Neutrophil (primary cell): ENCODE results near the gene KLHL2.

Source experiments
- H3K27ac ChIP-seq: fragments of 200-600 bp; sonication (generic); 2 replicates; pipeline ENCODE4 v1.5.1; 2016; ENCODE audit warnings: mild to moderate bottlenecking, moderate library complexity
- H3K27me3 ChIP-seq: fragments of 200-600 bp; sonication (generic); 2 replicates; pipeline ENCODE4 v1.6.0; 2016; ENCODE audit warnings: mild to moderate bottlenecking
- H3K36me3 ChIP-seq: fragments of 200-600 bp; sonication (generic); 2 replicates; pipeline ENCODE4 v1.5.1; 2017
- H3K4me1 ChIP-seq, 2 experiments: fragments of 200-600 bp in 1 of 2; sonication (generic) in 1 of 2; 1 replicate in 1 of 2; 2 replicates in 1 of 2; pipeline versions ENCODE4 v1.5.1 to v1.6.1; 2013 to 2016; ENCODE audit warnings: low read depth in 1 of 2, low read length in 1 of 2, mild to moderate bottlenecking in 1 of 2, moderate library complexity in 1 of 2; ENCODE audit not compliant: control insufficient read depth in 1 of 2, insufficient read depth in 1 of 2
- H3K4me3 ChIP-seq, 2 experiments: fragments of 200-600 bp in 1 of 2; sonication (generic) in 1 of 2; 1 replicate in 1 of 2; 2 replicates in 1 of 2; pipeline ENCODE4 v1.5.1; 2013 to 2016; ENCODE audit warnings: low read depth in 1 of 2, low read length in 1 of 2, mild to moderate bottlenecking in 1 of 2, moderate library complexity in 1 of 2
- H3K9me3 ChIP-seq: fragments of 200-600 bp; sonication (generic); 2 replicates; pipeline ENCODE4 v1.5.1; 2016
- CTCF ChIP-seq: fragments of 200-600 bp; sonication (generic); IDR thresholded peaks from 2 replicates; pipeline ENCODE4 v1.5.1; 2016; ENCODE audit warnings: antibody characterized with exemption

KLHL2 gene

DNA sequence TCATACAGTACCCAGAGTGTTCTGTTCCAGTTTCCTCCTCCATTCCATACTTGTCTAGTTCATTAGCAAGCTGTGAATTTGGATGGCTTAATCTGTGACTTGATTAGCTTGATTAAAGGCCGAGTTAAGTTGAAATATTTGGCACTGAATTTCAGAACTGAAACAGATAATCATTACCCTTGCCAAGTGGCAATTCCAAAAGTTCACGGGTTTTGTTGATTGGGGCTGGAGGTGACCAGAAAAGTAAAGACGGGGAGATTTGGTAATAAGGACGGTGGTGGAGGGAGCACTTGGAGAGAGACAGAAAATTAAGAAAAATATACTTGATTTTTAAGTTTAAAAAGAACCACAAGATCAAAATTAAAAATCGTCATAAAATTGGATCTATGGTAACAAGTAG, 21.9 kb upstream of the KLHL2 start:
- no peak for TF ChIP-seq CTCF
- Histone ChIP-seq H3K27ac (no peak overlapping the region), H3K27me3 (no peaks in the 10 kb centered on the region), H3K36me3 (no peaks in the 10 kb centered on the region), H3K9me3 (no peaks in the 10 kb centered on the region), H3K4me1 (no peaks in the 10 kb centered on the region), H3K4me3 (no peak overlapping the region)

GRCh38 chr4:165190591-165191347, 16.6 kb upstream of the KLHL2 start:
- Histone ChIP-seq H3K36me3 (no peaks in the 10 kb centered on the region), H3K4me3 (no peak overlapping the region), H3K9me3 (no peaks in the 10 kb centered on the region), H3K27ac (no peak overlapping the region), H3K27me3 (no peaks in the 10 kb centered on the region), H3K4me1 (no peaks in the 10 kb centered on the region)
- TF ChIP-seq CTCF, result no peak

GRCh38 chr4:165191348-165191656, 16.1 kb upstream of the KLHL2 start:
- Histone ChIP-seq H3K4me3 (no peak overlapping the region), H3K36me3 (no peaks in the 10 kb centered on the region), H3K27ac (no peak overlapping the region), H3K9me3 (no peaks in the 10 kb centered on the region), H3K4me1 (no peaks in the 10 kb centered on the region), H3K27me3 (no peaks in the 10 kb centered on the region)
- TF ChIP-seq CTCF, result no peak

- no peaks in the 10 kb centered on the region for H3K27me3 ChIP-seq
- no peaks in the 10 kb centered on the region for H3K9me3 ChIP-seq
- no peaks in the 10 kb centered on the region for H3K36me3 ChIP-seq
- H3K4me1 ChIP-seq, result no peaks in the 10 kb centered on the region
- H3K27ac ChIP-seq, result no peak overlapping the region
- no peak overlapping the region for H3K4me3 ChIP-seq
- no peak for TF ChIP-seq CTCF
These were observed 15.4 kb upstream of the KLHL2 start for GRCh38 chr4:165191814-165192499.

GRCh38 chr4:165192500-165192898, 14.9 kb upstream of the KLHL2 start:
- Histone ChIP-seq H3K36me3 (no peaks in the 10 kb centered on the region), H3K27me3 (no peaks in the 10 kb centered on the region), H3K27ac (no peak overlapping the region), H3K9me3 (no peaks in the 10 kb centered on the region), H3K4me3 (no peak overlapping the region), H3K4me1 (no peaks in the 10 kb centered on the region)
- no peak for TF ChIP-seq CTCF
